ENCODE results near the gene C17orf67.

DNA sequence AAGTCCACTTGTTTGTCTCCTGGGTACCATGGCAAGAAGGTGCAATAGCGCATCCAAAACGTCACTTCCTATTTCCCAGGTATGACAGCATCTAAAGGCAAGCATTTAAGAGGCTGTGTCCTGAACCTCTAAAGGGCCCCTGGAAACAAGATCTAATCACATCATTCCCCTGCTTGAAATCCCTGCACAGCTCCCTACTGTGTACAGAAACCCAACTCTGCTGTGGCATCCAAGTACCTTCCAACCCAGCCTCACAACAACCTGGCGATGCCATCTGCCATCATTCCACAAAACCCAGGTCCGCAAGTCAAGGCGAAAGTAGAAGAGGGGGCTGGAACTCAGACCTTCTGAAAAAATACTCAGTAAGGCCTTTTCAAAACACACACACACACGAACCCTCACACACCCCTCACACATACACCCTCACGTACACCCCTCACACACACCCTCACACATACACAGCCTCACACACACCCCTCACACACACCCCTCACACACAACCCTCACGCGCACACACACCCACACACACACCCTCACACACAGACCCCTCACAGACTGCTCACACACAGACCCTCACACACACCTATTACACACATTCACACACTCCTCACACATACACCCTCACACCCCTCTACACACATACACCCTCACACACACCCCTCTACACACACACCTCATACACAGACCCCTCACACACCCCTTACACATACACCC is 24.5 kb downstream of the C17orf67 start:
- no peak for TF ChIP-seq EZH2phosphoT487 (IDR thresholded peaks at IDR 0.05; ENCODE audit: insufficient read depth, low read depth)
- TF ChIP-seq EZH2 (IDR thresholded peaks at IDR 0.05; ENCODE audit: insufficient read depth, poor library complexity, severe bottlenecking) = no peak
